ENCODE measurements around the gene CDH26.
A peak's percentile ranks its signal among the peaks of the same experiment; 100 is the strongest.

The CDH26 gene

GRCh38 chr20:60034231-60035110 is 76.2 kb downstream of the CDH26 start:
- Histone ChIP-seq H3K4me3 (ENCODE audit: low read depth, low read length) (no peak overlapping the region), H3K36me3 (no peaks in the 10 kb centered on the region), H3K27me3 (ENCODE audit: insufficient read depth, low read depth, severe bottlenecking) (no peaks in the 10 kb centered on the region), H3K9me3 (ENCODE audit: severe bottlenecking) (peaks cover 3% of the 10 kb centered on the region), H3K27ac (no peak overlapping the region)
- no peak for DNase-seq
- no peak for TF ChIP-seq CTCF (IDR thresholded peaks at IDR 0.05; ENCODE audit: low read depth, low read length)

- no peak for DNase-seq
These were observed 77.3 kb downstream of the CDH26 start for GRCh38 chr20:60035486-60035885.

GRCh38 chr20:60036346-60036745 is 78.1 kb downstream of the CDH26 start:
- Histone ChIP-seq H3K36me3 (no peaks in the 10 kb centered on the region), H3K4me3 (ENCODE audit: low read depth, low read length) (no peak overlapping the region), H3K9me3 (ENCODE audit: severe bottlenecking) (no peaks in the 10 kb centered on the region), H3K27me3 (ENCODE audit: insufficient read depth, low read depth, severe bottlenecking) (no peaks in the 10 kb centered on the region), H3K27ac (no peak overlapping the region)
- no peak for DNase-seq
- no peak for TF ChIP-seq CTCF (IDR thresholded peaks at IDR 0.05; ENCODE audit: low read depth, low read length)

More at GRCh38 chr20:60035486-60035885, 77.3 kb downstream of the CDH26 start:
- no peak overlapping the region for H3K4me3 ChIP-seq (ENCODE audit: low read depth, low read length)
- H3K9me3 ChIP-seq (ENCODE audit: severe bottlenecking): no peaks in the 10 kb centered on the region
- no peak for TF ChIP-seq CTCF (IDR thresholded peaks at IDR 0.05; ENCODE audit: low read depth, low read length)
- no peaks in the 10 kb centered on the region for H3K36me3 ChIP-seq
- no peaks in the 10 kb centered on the region for H3K27me3 ChIP-seq (ENCODE audit: insufficient read depth, low read depth, severe bottlenecking)
- no peak overlapping the region for H3K27ac ChIP-seq

GRCh38 chr20:60036746-60037499 is 78.7 kb downstream of the CDH26 start:
- H3K27me3 ChIP-seq (ENCODE audit: insufficient read depth, low read depth, severe bottlenecking): no peaks in the 10 kb centered on the region
- no peak overlapping the region for H3K4me3 ChIP-seq (ENCODE audit: low read depth, low read length)
- no peaks in the 10 kb centered on the region for H3K36me3 ChIP-seq
- H3K27ac ChIP-seq: no peak overlapping the region
- no peaks in the 10 kb centered on the region for H3K9me3 ChIP-seq (ENCODE audit: severe bottlenecking)
- no peak for DNase-seq
- TF ChIP-seq CTCF (IDR thresholded peaks at IDR 0.05; ENCODE audit: low read depth, low read length): peak; percentile 42

- H3K27me3 ChIP-seq (ENCODE audit: insufficient read depth, low read depth, severe bottlenecking): no peaks in the 10 kb centered on the region
- H3K27ac ChIP-seq: no peak overlapping the region
- no peaks in the 10 kb centered on the region for H3K9me3 ChIP-seq (ENCODE audit: severe bottlenecking)
- DNase-seq: no peak
- no peaks in the 10 kb centered on the region for H3K36me3 ChIP-seq
- TF ChIP-seq CTCF (IDR thresholded peaks at IDR 0.05; ENCODE audit: low read depth, low read length): no peak
- no peak overlapping the region for H3K4me3 ChIP-seq (ENCODE audit: low read depth, low read length)
These were observed 80.3 kb downstream of the CDH26 start for GRCh38 chr20:60038400-60039008.
